Measurements from ENCODE around the gene BAIAP2. TPM values are rescaled to one million over a fixed set of nuclear protein-coding genes. Genes with fewer than 3 reads are reported as not detected.

BAIAP2 gene
- total RNA-seq, 4 donors from 2014 or later: 7.3 to 36.1 (median 15.4) TPM

DNA sequence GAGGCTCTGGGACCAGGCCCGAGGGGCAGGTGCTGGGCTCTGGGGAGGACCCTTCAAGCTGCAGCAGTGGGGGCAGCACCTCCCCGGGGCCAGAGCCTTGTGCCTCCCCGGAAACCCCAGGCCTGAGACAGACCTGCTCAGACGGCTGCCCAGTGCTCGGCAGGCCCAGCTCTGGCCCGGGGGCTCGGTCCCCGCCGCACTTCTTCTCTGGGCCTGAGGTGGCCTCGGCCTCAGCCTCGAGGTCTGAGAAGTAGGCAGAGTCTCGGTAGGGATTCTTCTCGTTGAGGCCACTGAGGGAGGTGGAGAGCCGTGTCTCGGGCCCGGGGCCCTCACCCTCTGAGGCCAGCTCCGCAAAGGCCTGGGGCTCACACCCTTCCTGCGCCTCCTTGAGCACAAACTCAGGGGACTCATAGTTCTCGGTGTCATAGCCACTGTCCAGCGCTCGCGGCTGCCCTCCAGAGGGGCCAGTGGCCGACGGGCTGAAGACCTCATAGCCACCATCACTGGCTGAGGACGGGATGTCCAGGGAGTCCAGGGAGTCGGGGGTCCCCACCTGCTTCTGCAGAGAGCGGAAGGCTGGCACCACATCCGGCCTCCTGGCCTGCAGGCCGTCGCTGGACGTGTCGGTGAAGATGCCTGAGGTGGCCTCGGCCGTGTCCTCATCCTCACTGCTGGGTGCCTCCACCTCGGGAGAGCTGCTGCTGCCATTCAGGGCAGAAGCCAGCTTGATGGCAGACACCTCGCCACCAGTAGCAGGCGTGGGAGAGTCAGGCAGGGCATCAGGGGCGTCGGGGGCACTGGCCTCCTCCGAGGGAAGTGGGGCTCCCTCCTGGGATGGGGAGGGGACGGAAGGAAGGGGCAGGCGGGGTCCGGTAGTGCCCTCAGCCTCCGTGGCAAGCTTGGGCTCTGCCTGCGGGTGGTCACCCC is 86.0 kb downstream of the BAIAP2 start:
- ATAC-seq: no peak
- no peak for DNase-seq
- no peaks in the 10 kb centered on the region for H3K36me3 ChIP-seq
- H3K4me1 ChIP-seq: no peaks in the 10 kb centered on the region
- in situ Hi-C loops (cut with MboI; ENCODE audit: low sequenced_read_pairs in 4 of 4) (no loop called here), intact Hi-C loops (cut with DNase I; ENCODE audit: low total_unique reads) (no loop called here)
- no peaks in the 10 kb centered on the region for H3K27me3 ChIP-seq
- TF ChIP-seq, protein P1, sequence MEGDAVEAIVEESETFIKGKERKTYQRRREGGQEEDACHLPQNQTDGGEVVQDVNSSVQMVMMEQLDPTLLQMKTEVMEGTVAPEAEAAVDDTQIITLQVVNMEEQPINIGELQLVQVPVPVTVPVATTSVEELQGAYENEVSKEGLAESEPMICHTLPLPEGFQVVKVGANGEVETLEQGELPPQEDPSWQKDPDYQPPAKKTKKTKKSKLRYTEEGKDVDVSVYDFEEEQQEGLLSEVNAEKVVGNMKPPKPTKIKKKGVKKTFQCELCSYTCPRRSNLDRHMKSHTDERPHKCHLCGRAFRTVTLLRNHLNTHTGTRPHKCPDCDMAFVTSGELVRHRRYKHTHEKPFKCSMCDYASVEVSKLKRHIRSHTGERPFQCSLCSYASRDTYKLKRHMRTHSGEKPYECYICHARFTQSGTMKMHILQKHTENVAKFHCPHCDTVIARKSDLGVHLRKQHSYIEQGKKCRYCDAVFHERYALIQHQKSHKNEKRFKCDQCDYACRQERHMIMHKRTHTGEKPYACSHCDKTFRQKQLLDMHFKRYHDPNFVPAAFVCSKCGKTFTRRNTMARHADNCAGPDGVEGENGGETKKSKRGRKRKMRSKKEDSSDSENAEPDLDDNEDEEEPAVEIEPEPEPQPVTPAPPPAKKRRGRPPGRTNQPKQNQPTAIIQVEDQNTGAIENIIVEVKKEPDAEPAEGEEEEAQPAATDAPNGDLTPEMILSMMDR (IDR thresholded peaks at IDR 0.05 in 4 of 5, conservative IDR thresholded peaks at IDR 0.05 in 1 of 5): no peak
- no peak for TF ChIP-seq POLR2A (IDR thresholded peaks at IDR 0.05)
- H3K4me3 ChIP-seq: no peak overlapping the region
- no peaks in the 10 kb centered on the region for H3K9me3 ChIP-seq
- H3K27ac ChIP-seq: no peak overlapping the region

DNA sequence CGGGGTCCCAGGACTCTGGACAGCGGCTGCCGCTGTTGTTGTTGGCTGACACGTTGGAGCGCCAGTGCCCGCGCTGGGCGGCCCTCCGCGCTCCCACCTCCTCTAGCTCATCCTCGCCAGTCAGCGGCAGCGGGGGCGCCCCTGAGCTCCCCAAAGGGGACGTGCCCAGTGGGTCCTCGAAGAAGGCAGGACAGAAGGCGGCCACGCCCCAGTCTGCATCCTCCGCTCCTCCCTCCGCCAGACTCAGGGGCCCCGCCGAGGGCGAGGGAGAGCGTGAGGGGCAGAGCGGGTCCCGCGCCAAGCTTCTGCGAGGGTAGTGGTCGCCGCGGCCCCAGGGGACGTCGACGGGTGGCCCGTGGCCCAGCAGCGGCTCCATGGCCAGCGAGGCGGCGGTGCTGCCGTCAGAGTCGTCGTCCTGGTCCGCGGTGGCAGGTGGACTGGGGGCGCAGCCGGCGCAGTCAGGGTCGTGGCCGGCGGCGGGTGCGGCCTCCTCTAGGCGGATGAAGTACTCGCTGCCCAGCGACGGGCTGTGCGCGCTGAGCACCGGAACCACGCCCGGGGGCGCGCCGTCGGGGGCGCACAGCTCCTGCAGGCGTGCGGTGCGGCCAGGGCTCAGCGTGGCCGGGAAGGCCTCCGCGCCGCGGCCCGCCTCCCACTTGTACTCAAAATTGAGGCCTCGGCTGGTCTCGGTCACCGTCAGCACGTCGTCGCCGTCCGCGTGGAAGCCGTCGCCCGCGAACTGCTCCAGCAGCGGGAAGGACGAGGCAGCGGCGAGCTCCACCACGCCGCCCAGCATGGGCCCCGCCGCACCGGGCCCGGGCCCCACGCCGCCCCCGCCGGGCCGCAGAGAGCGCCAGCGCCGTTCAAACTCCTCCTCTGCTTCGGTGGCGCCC is 87.1 kb downstream of the BAIAP2 start:
- Histone ChIP-seq H3K27ac (no peak overlapping the region), H3K27me3 (peaks cover 0 to 5% (median 0%) of the 10 kb centered on the region in 3 donors), H3K9me3 (no peaks in the 10 kb centered on the region), H3K4me3 (no peak overlapping the region), H3K36me3 (no peaks in the 10 kb centered on the region), H3K4me1 (no peaks in the 10 kb centered on the region)
- ATAC-seq (no peak), DNase-seq (no peak)
- intact Hi-C loops (cut with DNase I; ENCODE audit: low total_unique reads): no loop called here
- TF ChIP-seq POLR2A (IDR thresholded peaks at IDR 0.05): no peak
- TF ChIP-seq, protein P1 (IDR thresholded peaks at IDR 0.05 in 4 of 5, conservative IDR thresholded peaks at IDR 0.05 in 1 of 5): no peak
- in situ Hi-C loops (cut with MboI; ENCODE audit: low sequenced_read_pairs in 4 of 4): no loop called here

DNA sequence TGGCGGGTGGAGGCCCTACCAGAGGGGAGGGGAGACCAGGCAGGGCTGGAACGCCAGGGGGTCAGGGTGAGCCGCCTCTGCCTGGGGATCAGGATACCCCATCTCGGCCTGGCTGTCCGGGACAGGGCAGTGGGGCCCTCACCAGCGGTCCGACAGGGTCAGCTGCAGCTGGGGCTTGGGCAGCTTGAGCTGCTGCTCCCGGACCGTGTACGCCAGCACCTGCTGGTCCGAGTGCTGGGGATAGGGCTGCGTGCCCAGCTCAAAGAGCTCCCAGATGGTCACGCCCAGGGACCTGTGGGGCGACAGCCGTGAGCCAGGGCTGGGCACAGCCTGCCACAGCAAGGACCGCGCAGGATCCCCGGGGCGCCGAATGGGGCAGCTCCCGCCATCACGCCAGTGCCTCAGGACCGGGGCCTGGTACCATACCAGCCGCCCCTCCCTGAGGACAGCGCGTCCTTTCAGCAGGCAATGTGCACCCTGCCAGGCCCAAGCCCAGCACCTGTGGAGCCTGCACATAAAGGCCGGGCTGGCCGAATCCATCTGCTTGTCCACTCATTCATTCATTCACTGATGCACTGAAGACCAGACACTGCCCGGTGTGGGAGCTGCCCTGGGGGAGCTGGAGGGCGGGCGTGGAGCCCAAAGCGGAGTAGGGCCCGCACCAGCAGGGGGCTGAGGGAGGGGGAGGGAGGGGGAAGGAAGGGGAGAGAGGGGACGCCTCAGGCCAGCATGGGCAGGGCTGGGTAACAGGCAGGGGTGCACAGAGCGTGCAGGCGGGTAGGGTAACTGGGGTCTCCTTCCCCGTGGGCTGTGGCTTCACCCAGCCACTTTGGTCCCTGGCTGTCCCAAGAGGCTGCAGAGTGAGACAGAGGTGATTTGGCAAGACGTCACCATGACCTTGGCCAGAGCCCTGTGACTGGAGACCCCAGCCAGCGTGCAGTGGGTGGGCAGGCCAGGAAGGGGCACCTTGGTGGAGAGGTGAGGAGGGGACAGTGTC is 88.4 kb downstream of the BAIAP2 start:
- ATAC-seq (no peak), DNase-seq (no peak)
- no peak overlapping the region for H3K27ac ChIP-seq
- in situ Hi-C loops (cut with MboI; ENCODE audit: low sequenced_read_pairs in 4 of 4) (no loop called here), intact Hi-C loops (cut with DNase I; ENCODE audit: low total_unique reads) (no loop called here)
- H3K4me3 ChIP-seq: no peak overlapping the region
- H3K36me3 ChIP-seq: no peaks in the 10 kb centered on the region
- no peaks in the 10 kb centered on the region for H3K4me1 ChIP-seq
- TF ChIP-seq POLR2A (IDR thresholded peaks at IDR 0.05): no peak
- TF ChIP-seq, protein P1 (IDR thresholded peaks at IDR 0.05 in 4 of 5, conservative IDR thresholded peaks at IDR 0.05 in 1 of 5): no peak
- peaks cover 0 to 5% (median 0%) of the 10 kb centered on the region in 3 donors for H3K27me3 ChIP-seq
- H3K9me3 ChIP-seq: no peaks in the 10 kb centered on the region

DNA sequence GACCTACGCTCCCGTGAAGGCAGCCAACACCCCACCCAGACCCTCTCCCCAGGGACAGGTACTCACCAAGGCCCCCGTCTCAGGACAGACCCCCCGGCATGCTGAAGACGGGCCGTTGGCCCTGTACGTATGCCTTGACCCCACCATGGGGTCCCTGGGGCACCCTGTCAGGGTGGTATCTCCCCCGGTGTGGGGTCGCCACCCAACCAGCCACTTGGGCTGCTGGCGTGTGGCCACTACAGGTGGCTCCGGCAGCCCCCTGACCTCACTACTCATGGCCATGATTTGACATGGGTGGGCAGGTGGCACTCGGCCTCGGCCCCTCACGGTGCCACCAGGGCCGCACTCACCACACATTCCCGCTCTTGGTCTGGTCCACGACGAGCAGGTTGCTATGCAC is 89.4 kb downstream of the BAIAP2 start:
- DNase-seq (no peak), ATAC-seq (no peak)
- no peak overlapping the region for H3K4me3 ChIP-seq
- no peaks in the 10 kb centered on the region for H3K9me3 ChIP-seq
- in situ Hi-C loops (cut with MboI; ENCODE audit: low sequenced_read_pairs in 4 of 4) (no loop called here), intact Hi-C loops (cut with DNase I; ENCODE audit: low total_unique reads) (no loop called here)
- TF ChIP-seq, protein P1 (IDR thresholded peaks at IDR 0.05 in 4 of 5, conservative IDR thresholded peaks at IDR 0.05 in 1 of 5): no peak
- no peak for TF ChIP-seq POLR2A (IDR thresholded peaks at IDR 0.05)
- no peaks in the 10 kb centered on the region for H3K36me3 ChIP-seq
- no peak overlapping the region for H3K27ac ChIP-seq
- H3K4me1 ChIP-seq: no peaks in the 10 kb centered on the region
- H3K27me3 ChIP-seq: peaks cover 0 to 5% (median 0%) of the 10 kb centered on the region in 3 donors

Measured in gastrocnemius medialis (tissue), 4 donors.